ENCODE data around the gene ARID1B.

GRCh38 chr6:157172231-157172701 is 395.1 kb downstream of the ARID1B start:
- no peak for TF ChIP-seq RFX5 (IDR thresholded peaks at IDR 0.05; ENCODE audit: low read depth, low read length)
- no peak for TF ChIP-seq SMC3 (IDR thresholded peaks at IDR 0.05; ENCODE audit: low read depth, low read length)
- TF ChIP-seq CTCF (conservative IDR thresholded peaks at IDR 0.05; ENCODE audit: low read depth, low read length), result no peak
- TF ChIP-seq POLR2A (IDR thresholded peaks at IDR 0.05; ENCODE audit: low read depth, low read length), result no peak
- TF ChIP-seq CEBPB (IDR thresholded peaks at IDR 0.05; ENCODE audit: low read depth, low read length), result no peak
- TF ChIP-seq ELK1 (IDR thresholded peaks at IDR 0.05; ENCODE audit: borderline replicate concordance, low read depth, low read length), result no peak
- no peak for TF ChIP-seq BHLHE40 (IDR thresholded peaks at IDR 0.05; ENCODE audit: low read depth, low read length)
- no peak for TF ChIP-seq MAZ (IDR thresholded peaks at IDR 0.05; ENCODE audit: borderline replicate concordance, low read depth, low read length)

Measured in IMR-90 (cell line).